ENCODE data around the gene GIMAP5. TPM values are rescaled to one million over a fixed set of nuclear protein-coding genes. Genes with fewer than 3 reads are reported as not detected.
"Not testable (repeated sequence)": the region's sequence is repeated elsewhere in the genome, so short reads cannot be mapped to it uniquely, and the experiment has no call there.

Gene GIMAP5
- polyA plus RNA-seq, 1 donor, result 7.7 TPM

- DNase-seq (ENCODE audit: low read depth), result not testable (repeated sequence)
Observed at GRCh38 chr7:150774131-150774530, 36.9 kb downstream of the GIMAP5 start.

GRCh38 chr7:150778014-150778737 lies 41.0 kb downstream of the GIMAP5 start:
- no peak for DNase-seq (ENCODE audit: low read depth)

- peak; percentile 72 for DNase-seq (ENCODE audit: low read depth)
Observed at GRCh38 chr7:150778738-150779301, 41.6 kb downstream of the GIMAP5 start.

GRCh38 chr7:150780292-150780691 lies 43.1 kb downstream of the GIMAP5 start:
- DNase-seq (ENCODE audit: low read depth), result no peak

- no peak for DNase-seq (ENCODE audit: low read depth)
Observed at GRCh38 chr7:150781103-150781502, 43.9 kb downstream of the GIMAP5 start.

GRCh38 chr7:150781961-150782360 lies 44.7 kb downstream of the GIMAP5 start:
- no peak for DNase-seq (ENCODE audit: low read depth)

GRCh38 chr7:150784120-150784736 lies 47.0 kb downstream of the GIMAP5 start:
- no peak for DNase-seq (ENCODE audit: low read depth)

- no peak for DNase-seq (ENCODE audit: low read depth)
Observed at GRCh38 chr7:150784954-150785353, 47.7 kb downstream of the GIMAP5 start.

GRCh38 chr7:150787321-150788281 lies 50.4 kb downstream of the GIMAP5 start:
- peak; percentile 63 for DNase-seq (ENCODE audit: low read depth)

GRCh38 chr7:150788474-150789269 lies 51.5 kb downstream of the GIMAP5 start:
- DNase-seq (ENCODE audit: low read depth), result peak; percentile 60

GRCh38 chr7:150790416-150791075 lies 53.3 kb downstream of the GIMAP5 start:
- DNase-seq (ENCODE audit: low read depth), result no peak

GRCh38 chr7:150791304-150791703 lies 54.1 kb downstream of the GIMAP5 start:
- DNase-seq (ENCODE audit: low read depth), result no peak

GRCh38 chr7:150791746-150792452 lies 54.7 kb downstream of the GIMAP5 start:
- no peak for DNase-seq (ENCODE audit: low read depth)

Other genes starting within 250 kb of the GIMAP5 start
- gene GIMAP7, start 222.5 kb upstream of the GIMAP5 start, polyA plus RNA-seq (ENCODE audit: insufficient read length), result 9.3 TPM
- 20.1 TPM for gene GIMAP4, start 170.0 kb upstream of the GIMAP5 start, polyA plus RNA-seq (ENCODE audit: insufficient read length)
- gene GIMAP6, start 105.0 kb upstream of the GIMAP5 start, polyA plus RNA-seq (ENCODE audit: insufficient read length), result 14.0 TPM
- gene GIMAP2, start 51.7 kb upstream of the GIMAP5 start, polyA plus RNA-seq (ENCODE audit: insufficient read length), result 5.4 TPM
- 2.4 TPM for gene GIMAP1, start 20.8 kb upstream of the GIMAP5 start, polyA plus RNA-seq (ENCODE audit: insufficient read length)
- gene TMEM176B, start 62.9 kb downstream of the GIMAP5 start, polyA plus RNA-seq (ENCODE audit: insufficient read length), result 14.4 TPM
- 14.3 TPM for gene TMEM176A, start 63.4 kb downstream of the GIMAP5 start, polyA plus RNA-seq (ENCODE audit: insufficient read length)
- not detected for gene AOC1, start 115.1 kb downstream of the GIMAP5 start, polyA plus RNA-seq (ENCODE audit: insufficient read length)
- 24.5 TPM for gene KCNH2, start 240.9 kb downstream of the GIMAP5 start, polyA plus RNA-seq (ENCODE audit: insufficient read length)